GM21737 (cell line): ENCODE measurements around the gene MARK2.
"Not testable (repeated sequence)": the region's sequence is repeated elsewhere in the genome, so short reads cannot be mapped to it uniquely, and the experiment has no call there.

ENCODE experiments used
- ATAC-seq: cut with Tn5 transposase; IDR thresholded peaks from one replicate; pipeline ENCODE4 v1.9.1; 2021; ENCODE audit warnings: mild to moderate bottlenecking, moderate library complexity; ENCODE audit not compliant: unreplicated experiment

MARK2 gene

GRCh38 chr11:63838678-63839507, at the start of gene MARK2:
TSS of gene MARK2 (plus strand) at chr11:63839110. CDS start at chr11:63839507, 397 bp downstream.
- peak; percentile 72 for ATAC-seq

GRCh38 chr11:63791495-63792167, 47.3 kb upstream of the MARK2 start:
- no peak for ATAC-seq

- ATAC-seq = no peak
Observed at GRCh38 chr11:63793161-63793560, 45.7 kb upstream of the MARK2 start.

GRCh38 chr11:63795066-63795465, 43.8 kb upstream of the MARK2 start:
- ATAC-seq = no peak

- no peak for ATAC-seq
Observed at GRCh38 chr11:63800921-63801320, 38.0 kb upstream of the MARK2 start.

GRCh38 chr11:63802637-63803414, 36.1 kb upstream of the MARK2 start:
- no peak for ATAC-seq

- no peak for ATAC-seq
Observed at GRCh38 chr11:63804259-63804658, 34.7 kb upstream of the MARK2 start.

- ATAC-seq = no peak
Observed at GRCh38 chr11:63805844-63806415, 33.0 kb upstream of the MARK2 start.

GRCh38 chr11:63810383-63810782, 28.5 kb upstream of the MARK2 start:
- not testable (repeated sequence) for ATAC-seq

GRCh38 chr11:63811522-63811921, 27.4 kb upstream of the MARK2 start:
- no peak for ATAC-seq

GRCh38 chr11:63813035-63813562, 25.8 kb upstream of the MARK2 start, which contains the start of gene SPINDOC:
TSS of gene SPINDOC (plus strand) at chr11:63813456. CDS start at chr11:63813687, 231 bp downstream.
- ATAC-seq = peak; percentile 86

GRCh38 chr11:63813563-63814382, 25.1 kb upstream of the MARK2 start:
- peak; percentile 26 for ATAC-seq

GRCh38 chr11:63814383-63814736, 24.6 kb upstream of the MARK2 start:
- no peak for ATAC-seq

GRCh38 chr11:63816166-63816565, 22.7 kb upstream of the MARK2 start:
- ATAC-seq = no peak

- no peak for ATAC-seq
Observed at GRCh38 chr11:63816732-63817131, 22.2 kb upstream of the MARK2 start.

GRCh38 chr11:63817758-63818498, 21.0 kb upstream of the MARK2 start:
- ATAC-seq = no peak

GRCh38 chr11:63818609-63819008, 20.3 kb upstream of the MARK2 start:
- ATAC-seq = no peak

- no peak for ATAC-seq
Observed at GRCh38 chr11:63821411-63821810, 17.5 kb upstream of the MARK2 start.

GRCh38 chr11:63826471-63827190, 12.3 kb upstream of the MARK2 start:
- no peak for ATAC-seq
